HL-60 (cell line): Measurements from ENCODE around the gene FANCI.

ENCODE experiments used
- POLR2AphosphoS5 ChIP-seq: IDR thresholded peaks from 2 replicates; pipeline ENCODE4 v1.6.1; 2012; ENCODE audit warnings: low read depth
- REST ChIP-seq: IDR thresholded peaks from 2 replicates; pipeline ENCODE4 v1.6.1; 2012; ENCODE audit warnings: low read depth; ENCODE audit not compliant: insufficient replicate concordance
- TF ChIP-seq, protein P1 (sequence below): IDR thresholded peaks from one replicate; pipeline ENCODE4 v1.5.1; 2011; ENCODE audit warnings: low read length, control low read depth, inconsistent platforms; ENCODE audit not compliant: insufficient read depth

GRCh38 chr15:89359471-89360293 is 115.9 kb downstream of the FANCI start:
- TF ChIP-seq POLR2AphosphoS5 (no peak), REST (no peak)
- TF ChIP-seq, protein P1, sequence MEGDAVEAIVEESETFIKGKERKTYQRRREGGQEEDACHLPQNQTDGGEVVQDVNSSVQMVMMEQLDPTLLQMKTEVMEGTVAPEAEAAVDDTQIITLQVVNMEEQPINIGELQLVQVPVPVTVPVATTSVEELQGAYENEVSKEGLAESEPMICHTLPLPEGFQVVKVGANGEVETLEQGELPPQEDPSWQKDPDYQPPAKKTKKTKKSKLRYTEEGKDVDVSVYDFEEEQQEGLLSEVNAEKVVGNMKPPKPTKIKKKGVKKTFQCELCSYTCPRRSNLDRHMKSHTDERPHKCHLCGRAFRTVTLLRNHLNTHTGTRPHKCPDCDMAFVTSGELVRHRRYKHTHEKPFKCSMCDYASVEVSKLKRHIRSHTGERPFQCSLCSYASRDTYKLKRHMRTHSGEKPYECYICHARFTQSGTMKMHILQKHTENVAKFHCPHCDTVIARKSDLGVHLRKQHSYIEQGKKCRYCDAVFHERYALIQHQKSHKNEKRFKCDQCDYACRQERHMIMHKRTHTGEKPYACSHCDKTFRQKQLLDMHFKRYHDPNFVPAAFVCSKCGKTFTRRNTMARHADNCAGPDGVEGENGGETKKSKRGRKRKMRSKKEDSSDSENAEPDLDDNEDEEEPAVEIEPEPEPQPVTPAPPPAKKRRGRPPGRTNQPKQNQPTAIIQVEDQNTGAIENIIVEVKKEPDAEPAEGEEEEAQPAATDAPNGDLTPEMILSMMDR: no peak
